Erythroblast (primary cell): ENCODE measurements around the gene OR2T27.

Source experiments
- DNase-seq, 2 experiments: peaks; one replicate each; lab custom pipeline; 2025; lab: John Stamatoyannopoulos, UW
- GATA1 ChIP-seq: IDR thresholded peaks from 2 replicates; pipeline ENCODE4 v1.6.1; 2011; ENCODE audit warnings: low read depth, mild to moderate bottlenecking, control low read depth, low read length, moderate library complexity
- POLR2A ChIP-seq: IDR thresholded peaks from 2 replicates; pipeline ENCODE4 v1.6.1; 2011; ENCODE audit warnings: mild to moderate bottlenecking, low read length

The OR2T27 gene

GRCh38 chr1:248613742-248614141 lies 41.6 kb downstream of the OR2T27 start:
- TF ChIP-seq GATA1 (no peak), POLR2A (no peak)
- DNase-seq = no peak

GRCh38 chr1:248611883-248612414 lies 43.4 kb downstream of the OR2T27 start:
- TF ChIP-seq GATA1 = no peak
- DNase-seq = no peak

- no peak for TF ChIP-seq GATA1
- TF ChIP-seq POLR2A = no peak
- no peak for DNase-seq
Observed at GRCh38 chr1:248610301-248610700, 45.0 kb downstream of the OR2T27 start.
